ENCODE results near the gene SARS1. TPM values are rescaled to one million over a fixed set of nuclear protein-coding genes. Genes with fewer than 3 reads are reported as not detected.

SARS1 gene
- total RNA-seq, 1 donor from 2014 or later, result 134 TPM

- TF ChIP-seq, protein P1, sequence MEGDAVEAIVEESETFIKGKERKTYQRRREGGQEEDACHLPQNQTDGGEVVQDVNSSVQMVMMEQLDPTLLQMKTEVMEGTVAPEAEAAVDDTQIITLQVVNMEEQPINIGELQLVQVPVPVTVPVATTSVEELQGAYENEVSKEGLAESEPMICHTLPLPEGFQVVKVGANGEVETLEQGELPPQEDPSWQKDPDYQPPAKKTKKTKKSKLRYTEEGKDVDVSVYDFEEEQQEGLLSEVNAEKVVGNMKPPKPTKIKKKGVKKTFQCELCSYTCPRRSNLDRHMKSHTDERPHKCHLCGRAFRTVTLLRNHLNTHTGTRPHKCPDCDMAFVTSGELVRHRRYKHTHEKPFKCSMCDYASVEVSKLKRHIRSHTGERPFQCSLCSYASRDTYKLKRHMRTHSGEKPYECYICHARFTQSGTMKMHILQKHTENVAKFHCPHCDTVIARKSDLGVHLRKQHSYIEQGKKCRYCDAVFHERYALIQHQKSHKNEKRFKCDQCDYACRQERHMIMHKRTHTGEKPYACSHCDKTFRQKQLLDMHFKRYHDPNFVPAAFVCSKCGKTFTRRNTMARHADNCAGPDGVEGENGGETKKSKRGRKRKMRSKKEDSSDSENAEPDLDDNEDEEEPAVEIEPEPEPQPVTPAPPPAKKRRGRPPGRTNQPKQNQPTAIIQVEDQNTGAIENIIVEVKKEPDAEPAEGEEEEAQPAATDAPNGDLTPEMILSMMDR (IDR thresholded peaks at IDR 0.05), result no peak
- no peaks in the 10 kb centered on the region for H3K9me3 ChIP-seq
- no peak for DNase-seq (ENCODE audit: low spot score in 2 of 2)
- intact Hi-C loops (cut with DNase I), result no loop called here
- H3K4me1 ChIP-seq, result no peaks in the 10 kb centered on the region
- H3K4me3 ChIP-seq, result no peak overlapping the region
- no peaks in the 10 kb centered on the region for H3K27me3 ChIP-seq
- H3K27ac ChIP-seq, result no peak overlapping the region
- no peaks in the 10 kb centered on the region for H3K36me3 ChIP-seq
These were observed 27.6 kb upstream of the SARS1 start for GRCh38 chr1:109185990-109186732.

GRCh38 chr1:109186733-109187086 is 27.0 kb upstream of the SARS1 start:
- Histone ChIP-seq H3K4me3 (no peak overlapping the region), H3K4me1 (no peaks in the 10 kb centered on the region), H3K27me3 (no peaks in the 10 kb centered on the region), H3K9me3 (no peaks in the 10 kb centered on the region), H3K36me3 (no peaks in the 10 kb centered on the region), H3K27ac (no peak overlapping the region)
- TF ChIP-seq, protein P1 (IDR thresholded peaks at IDR 0.05), result no peak
- intact Hi-C loops (cut with DNase I), result no loop called here
- no peak for DNase-seq (ENCODE audit: low spot score in 2 of 2)

GRCh38 chr1:109187127-109187526 is 26.6 kb upstream of the SARS1 start:
- Histone ChIP-seq H3K9me3 (no peaks in the 10 kb centered on the region), H3K4me3 (no peak overlapping the region), H3K27ac (no peak overlapping the region), H3K4me1 (no peaks in the 10 kb centered on the region), H3K27me3 (no peaks in the 10 kb centered on the region), H3K36me3 (no peaks in the 10 kb centered on the region)
- intact Hi-C loops (cut with DNase I), result no loop called here
- TF ChIP-seq, protein P1 (IDR thresholded peaks at IDR 0.05), result no peak
- DNase-seq (ENCODE audit: low spot score in 2 of 2), result no peak

- Histone ChIP-seq H3K36me3 (no peaks in the 10 kb centered on the region), H3K9me3 (no peaks in the 10 kb centered on the region)
- intact Hi-C loops (cut with DNase I), result no loop called here
These were observed 25.5 kb upstream of the SARS1 start for GRCh38 chr1:109188200-109188599.

DNA sequence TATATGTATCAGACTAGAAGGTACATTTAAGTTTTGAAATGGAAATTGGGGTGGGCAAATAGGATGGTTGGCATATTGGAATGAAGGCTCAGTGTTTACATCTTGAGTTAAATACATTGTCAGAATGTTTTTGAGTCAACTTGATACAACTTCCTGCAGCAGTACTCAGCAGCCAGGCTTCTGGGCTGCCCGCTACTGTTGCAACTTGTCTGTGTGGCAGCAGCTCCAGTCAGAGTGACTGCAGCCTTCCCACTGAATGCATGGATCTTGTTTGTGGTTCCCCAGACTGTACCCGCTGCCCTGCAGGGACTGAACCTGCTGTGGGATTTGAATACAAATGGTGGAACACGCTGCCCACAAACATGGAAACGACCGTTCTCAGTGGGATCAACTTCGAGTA is 24.9 kb upstream of the SARS1 start:
- Histone ChIP-seq H3K4me3 (no peak overlapping the region), H3K36me3 (no peaks in the 10 kb centered on the region), H3K4me1 (no peaks in the 10 kb centered on the region), H3K27me3 (no peaks in the 10 kb centered on the region), H3K9me3 (no peaks in the 10 kb centered on the region), H3K27ac (no peak overlapping the region)
- TF ChIP-seq, protein P1 (IDR thresholded peaks at IDR 0.05), result no peak
- DNase-seq (ENCODE audit: low spot score in 2 of 2), result no peak
- intact Hi-C loops (cut with DNase I), result no loop called here

More at GRCh38 chr1:109188200-109188599, 25.5 kb upstream of the SARS1 start:
- Histone ChIP-seq H3K4me1 (no peaks in the 10 kb centered on the region), H3K27ac (no peak overlapping the region), H3K27me3 (no peaks in the 10 kb centered on the region), H3K4me3 (no peak overlapping the region)
- TF ChIP-seq, protein P1 (IDR thresholded peaks at IDR 0.05), result no peak
- no peak for DNase-seq (ENCODE audit: low spot score in 2 of 2)

Measured in ascending aorta (tissue), 2 donors.